HG02571 (cell line): ENCODE measurements around the gene NRP1.
"Not testable (repeated sequence)": the region's sequence is repeated elsewhere in the genome, so short reads cannot be mapped to it uniquely, and the experiment has no call there.

Experiments
- ATAC-seq: cut with Tn5 transposase; IDR thresholded peaks from one replicate; pipeline ENCODE4 v1.9.1; 2021; ENCODE audit warnings: mild to moderate bottlenecking, moderate library complexity; ENCODE audit not compliant: unreplicated experiment

NRP1 gene

DNA sequence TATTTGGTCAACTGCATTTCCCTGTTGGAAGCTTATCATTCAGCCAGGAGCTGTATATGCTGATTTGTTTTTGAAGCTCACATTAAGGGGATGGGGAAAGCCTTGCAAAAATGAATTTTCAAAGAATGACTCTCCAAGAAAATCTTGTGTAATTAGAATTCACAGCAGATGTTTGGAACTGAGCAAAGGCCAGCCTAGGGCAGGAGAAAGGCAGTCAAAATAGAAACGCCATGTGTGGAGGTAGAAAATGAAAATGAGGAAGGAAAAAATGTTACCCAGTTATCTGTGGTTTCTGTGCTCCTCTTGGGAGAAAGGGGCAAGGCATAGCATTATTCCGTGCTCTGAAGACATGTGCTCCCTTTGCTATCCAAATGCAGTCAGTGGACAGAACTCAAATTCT, 93.5 kb downstream of the NRP1 start:
- ATAC-seq, result no peak

DNA sequence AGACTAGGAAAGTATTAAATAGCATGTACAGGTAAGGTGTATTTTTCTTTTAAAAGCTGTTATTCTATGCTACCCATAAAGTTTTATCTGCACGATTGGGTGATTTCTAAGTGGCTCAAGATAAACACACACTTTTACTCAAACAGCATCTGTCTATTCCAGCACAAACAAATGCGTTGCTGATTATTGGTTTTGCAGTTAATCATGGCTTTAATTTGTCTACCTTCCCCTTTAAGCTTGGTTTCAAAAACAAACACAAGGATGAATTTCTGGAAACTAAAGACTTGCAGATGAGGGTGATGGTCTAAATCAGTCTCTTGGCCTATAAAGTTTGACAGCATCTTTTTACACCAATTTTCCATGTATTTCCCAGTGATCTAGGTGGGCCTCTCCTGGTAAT, 94.2 kb downstream of the NRP1 start:
- no peak for ATAC-seq

DNA sequence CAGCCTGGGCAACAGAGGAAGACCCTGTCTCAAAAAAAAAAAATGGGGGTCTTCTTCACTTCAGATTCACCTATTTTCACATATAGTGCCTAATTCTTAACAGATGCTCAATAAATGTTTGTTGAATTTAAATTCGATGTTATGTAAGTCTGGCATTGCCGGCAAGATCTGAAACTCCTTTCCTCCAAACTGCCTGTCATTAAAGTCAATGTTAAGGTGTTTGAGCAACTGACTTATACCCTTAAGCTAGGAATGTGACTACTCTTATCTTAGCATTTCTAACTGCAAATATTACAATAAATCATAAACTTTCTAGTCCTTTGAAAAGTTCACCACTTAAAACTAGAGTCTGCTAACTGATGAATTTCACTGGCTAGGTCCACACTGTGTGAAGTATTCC, 95.2 kb downstream of the NRP1 start:
- ATAC-seq, result no peak

DNA sequence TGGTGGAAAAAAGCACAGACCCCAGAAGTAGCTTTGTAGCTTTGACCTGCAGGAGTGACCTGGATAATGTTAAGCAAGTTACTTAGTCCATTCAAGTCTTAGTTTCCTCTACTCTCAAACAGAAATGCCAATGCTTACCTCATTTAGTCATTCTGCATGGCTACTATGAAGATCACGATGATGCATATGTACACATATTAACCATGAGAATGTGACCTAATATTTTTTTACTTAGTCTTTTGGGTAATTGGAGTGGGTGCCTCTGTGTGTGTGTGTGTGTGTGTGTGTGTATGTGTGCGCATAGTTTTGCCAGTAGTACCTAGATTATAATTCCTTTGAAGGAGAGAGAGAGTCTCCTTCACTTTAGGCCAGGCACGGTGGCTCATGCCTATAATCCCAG, 95.8 kb downstream of the NRP1 start:
- no peak for ATAC-seq

DNA sequence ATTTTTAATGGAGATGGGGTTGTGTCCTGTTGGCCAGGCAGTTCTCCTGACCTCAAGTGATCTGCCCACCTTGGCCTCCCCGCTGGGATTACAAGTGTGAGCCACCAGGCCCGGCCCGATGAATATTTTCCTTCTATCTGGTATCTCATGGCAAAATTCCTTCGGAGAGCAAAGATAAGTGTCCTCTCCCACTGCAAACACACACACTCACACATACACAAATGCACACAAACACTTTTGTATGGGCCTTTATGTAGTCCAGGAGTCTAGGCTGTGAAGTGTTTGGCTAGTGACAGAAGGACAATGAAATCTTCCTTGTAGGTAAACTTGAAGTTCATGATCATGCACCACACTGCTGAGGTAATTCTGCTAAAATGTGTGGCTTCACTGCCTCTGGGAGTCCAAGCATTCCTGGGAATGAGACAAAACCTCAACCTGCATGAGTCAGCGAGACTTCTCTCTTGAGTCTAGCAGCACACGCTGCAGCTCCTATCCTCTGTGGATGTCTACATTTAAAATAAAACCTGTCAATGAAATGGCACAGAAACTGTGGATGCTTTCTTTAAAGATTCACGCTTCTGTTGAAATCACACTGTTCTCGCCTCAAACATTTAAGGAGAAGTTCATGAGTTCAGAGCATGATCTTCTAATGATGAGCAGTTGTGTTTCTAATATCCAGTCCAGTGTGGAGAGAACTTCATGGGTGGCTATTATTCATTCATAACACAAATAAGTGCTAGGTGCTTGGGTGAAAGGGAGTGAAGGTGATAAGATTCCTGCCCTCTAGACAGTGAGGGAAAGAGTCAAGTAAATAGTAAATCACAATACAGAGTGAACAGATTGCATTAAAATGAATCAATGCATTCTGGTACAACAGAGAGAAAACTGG, 96.5 kb downstream of the NRP1 start:
- no peak for ATAC-seq

DNA sequence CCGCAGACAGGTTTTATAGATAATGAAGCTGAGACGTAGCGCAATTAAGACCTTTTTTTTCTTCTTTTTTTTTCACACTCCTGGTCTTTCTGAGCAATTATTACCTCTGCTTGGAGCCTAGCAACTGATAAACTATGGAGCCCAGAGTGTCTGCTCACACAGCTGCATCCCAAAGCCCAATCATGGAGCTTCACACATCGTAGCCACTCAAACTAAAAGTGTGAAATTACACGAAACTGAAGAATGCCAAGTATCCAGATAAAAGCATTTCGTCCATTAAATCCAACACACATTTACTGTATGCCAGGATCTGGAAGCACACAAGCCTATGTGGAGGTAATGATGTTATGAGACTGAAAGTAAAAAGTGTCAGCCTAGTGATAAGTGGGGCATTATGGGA, 97.6 kb downstream of the NRP1 start:
- no peak for ATAC-seq

DNA sequence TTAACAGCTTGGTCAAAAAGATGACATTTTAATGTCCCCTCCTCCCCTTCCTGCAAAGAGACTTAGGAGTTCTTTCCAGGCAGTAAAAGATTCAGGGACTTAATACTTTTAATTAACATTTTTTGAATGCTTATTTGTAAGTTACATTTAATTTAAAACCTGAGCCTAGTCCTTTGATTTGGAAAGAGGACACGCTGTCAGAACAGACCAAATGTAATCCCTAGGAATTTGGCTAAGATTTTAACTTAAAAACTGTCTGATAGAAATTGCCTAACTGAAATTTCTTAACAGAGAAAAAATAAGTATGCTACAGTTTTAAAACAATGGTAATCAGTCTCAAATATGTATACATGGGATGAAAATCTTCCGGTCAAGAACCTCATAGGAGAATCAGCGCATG, 98.5 kb downstream of the NRP1 start:
- no peak for ATAC-seq

DNA sequence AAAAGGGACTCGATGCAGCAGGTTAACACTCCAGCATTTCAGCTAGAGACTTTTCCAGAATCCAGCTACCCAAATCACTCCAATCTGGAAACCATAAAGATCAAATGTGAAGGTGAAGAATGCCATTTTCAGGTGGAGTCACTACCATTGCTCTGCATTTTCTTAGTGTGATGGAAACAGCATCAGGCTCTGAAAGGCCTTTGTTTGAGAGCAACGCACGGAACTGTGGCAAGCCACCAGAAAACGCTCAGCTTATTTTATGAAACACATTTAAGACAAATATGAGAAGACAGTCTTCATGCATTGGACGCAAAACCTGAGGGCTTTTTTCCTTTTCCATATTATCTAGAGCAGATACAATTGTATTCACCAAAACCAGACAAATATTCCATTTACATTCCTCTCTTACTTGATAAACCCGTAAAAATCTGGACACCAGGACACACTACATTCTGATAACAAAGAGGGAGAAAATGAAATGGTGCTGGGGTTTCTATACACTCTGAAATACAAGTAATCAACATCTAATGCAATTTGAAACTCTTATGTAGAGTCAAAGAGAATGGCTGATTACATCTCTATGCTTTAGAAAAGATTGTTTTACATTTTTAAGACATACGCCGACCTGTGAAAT, 99.1 kb downstream of the NRP1 start:
- ATAC-seq, result no peak

DNA sequence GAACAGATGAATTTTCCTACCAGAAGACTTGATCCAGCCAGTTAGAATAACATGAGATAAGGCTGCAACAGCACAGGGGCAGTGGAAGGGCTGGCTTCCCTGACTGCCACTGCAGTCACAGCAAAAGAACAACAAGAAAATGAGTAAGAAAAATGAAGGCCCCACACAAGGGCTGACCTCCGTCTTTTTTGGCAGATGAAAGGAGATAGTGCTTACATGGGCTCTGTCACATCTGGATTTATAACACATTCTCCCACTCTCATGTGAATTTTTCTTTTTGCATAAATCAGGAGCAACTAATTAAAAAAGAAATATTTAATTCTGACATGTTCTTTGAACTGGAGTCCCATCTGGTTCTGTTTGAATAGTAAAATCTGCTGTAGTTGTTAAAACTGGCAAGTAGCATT, 99.6 kb downstream of the NRP1 start:
- no peak for ATAC-seq

DNA sequence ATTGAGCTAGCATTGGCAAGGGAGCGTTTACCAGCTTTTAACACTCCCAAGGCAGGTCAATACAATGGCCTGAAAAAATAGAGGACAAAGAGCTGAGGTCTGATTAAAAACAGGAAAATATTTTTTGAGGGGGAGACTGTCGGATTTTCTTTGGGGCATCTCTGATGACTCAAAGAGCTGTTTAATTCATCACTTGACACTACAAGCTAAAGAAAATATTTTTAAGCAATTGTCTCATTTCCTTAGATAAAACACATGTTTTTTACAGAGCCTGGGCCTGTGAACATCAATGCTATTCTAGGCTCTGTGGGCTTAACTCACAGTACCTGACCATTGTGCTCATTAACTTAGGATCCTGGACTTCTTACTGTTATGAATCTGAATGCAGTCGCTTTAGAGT, 100.8 kb downstream of the NRP1 start:
- no peak for ATAC-seq

DNA sequence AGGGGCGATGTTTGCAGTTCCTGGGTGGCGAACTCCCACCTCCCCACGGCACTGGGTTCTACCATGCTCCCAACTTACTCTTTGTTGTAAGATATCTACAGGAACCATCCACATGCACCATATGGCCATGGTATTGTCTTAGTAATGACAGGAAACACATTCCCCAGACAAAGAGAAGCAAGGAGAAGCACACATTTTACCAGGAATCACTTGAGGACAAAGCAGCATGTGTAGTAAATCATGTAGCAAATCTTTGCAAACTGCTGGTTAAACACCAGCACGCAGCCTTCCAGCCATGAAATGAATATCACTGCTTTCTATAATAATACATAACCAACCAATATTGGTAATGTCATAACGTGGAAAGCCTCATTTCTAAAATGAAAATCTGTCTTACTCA, 101.2 kb downstream of the NRP1 start:
- no peak for ATAC-seq

DNA sequence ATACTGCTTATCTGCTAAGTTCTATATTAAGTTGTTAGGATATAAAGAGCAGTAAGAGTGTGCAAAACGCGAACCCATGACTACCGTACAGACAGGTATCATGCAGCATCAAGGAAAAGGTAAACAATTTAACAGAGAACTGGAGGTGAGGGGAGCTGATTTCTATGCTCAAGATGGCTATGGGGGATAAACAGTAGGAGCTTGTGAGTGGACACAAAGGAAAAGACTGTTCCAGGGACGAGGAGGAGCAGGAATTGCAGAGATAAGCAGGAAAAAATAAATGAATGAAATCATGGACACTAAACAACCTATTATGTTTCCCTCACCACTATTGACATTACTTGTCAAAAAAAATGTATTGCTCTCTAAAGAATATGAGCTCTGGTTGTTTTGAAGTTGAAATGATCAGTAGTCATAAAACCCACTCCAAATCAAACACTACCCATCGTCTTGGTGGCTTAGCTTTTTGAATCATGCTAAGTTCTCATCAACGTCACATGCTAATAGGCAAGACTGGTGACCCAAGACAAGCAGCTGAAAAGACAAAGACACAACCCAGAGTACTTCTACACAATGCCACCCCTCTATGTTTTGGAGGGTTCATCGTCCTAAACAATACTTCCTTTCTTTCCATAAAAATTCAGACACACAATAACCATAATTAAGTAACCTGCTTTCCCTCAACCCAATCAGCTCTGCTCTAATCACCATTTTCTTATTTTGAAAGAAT, 102.7 kb downstream of the NRP1 start:
- no peak for ATAC-seq

DNA sequence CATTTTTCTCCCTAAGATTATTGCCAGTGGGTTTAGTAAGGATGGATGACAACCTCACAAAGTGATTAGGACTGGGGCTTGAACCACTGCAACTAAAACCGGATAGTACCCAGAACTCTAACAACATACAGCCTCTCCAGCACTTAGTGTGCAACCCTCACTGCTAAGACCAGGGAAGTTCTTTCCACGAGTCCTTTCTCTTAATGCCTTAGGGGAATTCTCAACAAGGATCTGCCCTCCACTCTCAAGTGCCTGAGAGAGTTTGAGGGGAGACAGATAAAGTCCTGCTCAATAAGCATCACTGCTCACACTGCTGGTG, 104.6 kb downstream of the NRP1 start:
- ATAC-seq, result no peak

DNA sequence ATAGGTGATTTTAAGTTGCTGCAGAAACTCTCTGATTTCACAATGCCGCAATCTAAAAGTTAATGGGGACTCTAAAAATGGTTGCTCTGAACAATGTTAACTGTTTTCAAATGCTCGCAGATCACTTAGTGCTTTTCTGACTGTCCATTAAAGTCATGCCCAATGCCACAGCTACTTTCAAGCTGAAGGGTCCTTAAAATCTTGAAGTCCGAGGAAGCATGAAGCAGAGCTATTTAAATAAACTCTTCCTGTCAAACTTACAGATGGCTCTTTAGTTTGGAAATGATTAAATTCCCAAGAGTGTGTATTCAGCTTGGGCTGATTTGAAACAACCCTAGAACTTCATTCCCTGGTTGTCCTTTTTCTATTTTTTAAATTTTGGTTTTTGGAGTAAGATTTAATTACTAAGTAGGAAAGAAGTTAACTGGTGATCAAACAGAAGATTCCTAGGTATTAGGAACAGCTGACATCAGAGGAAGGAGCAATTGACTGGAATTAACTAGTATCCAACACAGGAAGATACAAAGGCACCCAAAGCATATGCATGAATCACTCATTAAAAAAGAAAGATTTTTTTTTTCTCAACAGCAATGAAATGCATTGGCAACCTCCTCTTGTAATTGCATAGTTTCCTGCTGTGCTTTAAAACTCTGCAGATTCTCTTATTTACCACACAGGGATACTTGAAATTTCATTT, 105.1 kb downstream of the NRP1 start:
- no peak for ATAC-seq

DNA sequence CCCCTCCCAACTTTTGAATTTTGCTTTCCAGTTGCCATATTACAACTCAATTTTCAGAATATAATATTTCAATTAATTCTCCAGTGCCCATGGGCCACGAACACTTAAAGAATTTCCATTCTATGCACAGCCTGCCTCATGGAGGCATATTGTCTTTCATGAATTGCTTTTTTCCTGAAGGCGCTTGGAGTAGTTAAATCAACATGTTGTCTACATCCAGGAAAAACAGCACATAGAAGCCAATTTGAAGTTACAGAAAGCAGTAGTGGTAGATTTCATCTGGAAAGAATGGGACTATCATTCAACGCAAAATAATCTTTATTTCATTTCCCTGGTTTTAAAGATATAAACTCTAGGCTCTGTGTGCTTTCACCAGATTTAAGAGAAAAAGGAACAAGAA, 106.0 kb downstream of the NRP1 start:
- ATAC-seq, result no peak

DNA sequence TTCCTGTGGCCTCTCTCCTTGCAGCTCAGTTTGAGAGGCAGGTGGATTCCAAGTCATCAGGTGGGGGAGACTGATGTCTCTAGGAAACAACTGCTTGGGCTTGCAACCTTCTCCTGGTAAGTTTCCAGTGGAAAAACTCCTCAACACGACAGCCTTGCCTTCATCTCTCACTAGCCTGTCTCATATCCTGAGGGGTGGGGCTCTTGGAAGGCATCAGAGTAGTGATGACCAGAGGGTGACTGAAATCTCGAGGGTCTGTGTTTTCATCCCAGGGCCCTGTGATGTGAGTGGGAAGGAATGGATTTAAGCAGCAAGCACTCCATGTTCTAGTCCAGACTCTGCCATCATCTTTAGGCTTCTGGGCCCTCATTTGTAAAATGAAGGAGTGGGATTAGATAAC, 107.0 kb downstream of the NRP1 start:
- no peak for ATAC-seq

DNA sequence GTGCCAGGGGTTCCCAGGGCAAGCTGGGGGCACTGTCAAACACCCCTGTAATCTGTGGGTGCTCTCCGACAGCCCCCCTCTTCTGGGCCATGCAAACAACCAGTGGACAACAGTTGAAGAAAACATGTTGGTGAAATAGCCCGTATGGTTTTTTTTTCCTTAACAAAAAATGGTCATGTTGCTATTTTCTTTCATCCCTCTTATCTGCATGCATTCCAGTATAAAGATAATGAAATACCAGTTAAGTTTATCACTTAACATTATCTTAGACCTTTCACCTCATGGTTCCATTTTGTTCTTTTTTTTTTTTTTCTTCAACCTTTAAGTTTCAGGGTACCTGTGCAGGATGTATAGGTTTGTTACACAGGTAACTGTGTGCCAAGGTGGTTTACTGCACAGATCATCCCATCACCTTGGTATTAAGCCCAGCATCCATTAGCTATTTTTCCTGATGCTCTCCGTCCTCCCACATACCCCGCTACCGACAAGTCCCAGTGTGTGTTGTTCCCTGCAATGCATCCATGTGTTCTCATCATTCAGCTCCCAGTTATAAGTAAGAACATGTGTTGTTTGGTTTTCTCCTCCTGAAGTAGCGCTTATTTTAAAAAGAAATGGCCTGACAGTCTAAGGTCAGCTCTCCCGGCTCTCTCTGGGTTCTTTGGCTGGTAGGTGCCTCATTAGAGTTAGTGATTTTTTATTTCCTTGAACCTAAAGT, 110.1 kb downstream of the NRP1 start:
- ATAC-seq, result no peak

DNA sequence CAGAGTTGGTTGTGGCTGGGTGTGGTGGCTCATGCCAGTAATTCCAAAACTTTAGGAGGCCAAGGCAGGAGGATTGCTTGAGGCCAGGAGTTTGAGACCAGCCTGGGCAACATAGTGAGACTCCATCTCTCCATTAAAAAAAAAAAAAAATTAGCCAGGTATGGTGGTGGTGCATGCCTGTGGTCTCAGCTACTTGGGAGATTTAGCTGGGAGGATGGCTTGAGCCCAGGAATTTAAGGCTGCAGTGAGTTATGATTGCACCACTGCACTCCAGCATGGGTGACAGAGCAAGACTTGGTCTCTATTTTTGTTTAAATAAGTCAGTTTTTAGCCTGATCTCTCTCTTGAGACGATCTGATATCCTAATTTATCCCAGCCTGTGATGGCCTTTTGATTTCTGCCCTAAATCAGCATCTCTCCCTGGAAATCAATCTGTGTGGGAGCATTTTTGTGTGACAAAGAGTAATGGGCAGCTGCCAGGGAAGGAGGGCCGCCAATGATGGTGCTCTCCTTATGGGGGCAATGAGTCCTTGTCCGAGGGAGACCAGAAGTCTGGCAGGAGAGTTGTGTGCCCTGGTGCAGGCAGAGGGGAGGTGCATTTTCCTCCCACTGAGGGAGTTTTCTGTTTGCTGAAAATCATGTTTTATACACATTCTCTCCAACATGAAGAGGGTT, 111.0 kb downstream of the NRP1 start:
- no peak for ATAC-seq

DNA sequence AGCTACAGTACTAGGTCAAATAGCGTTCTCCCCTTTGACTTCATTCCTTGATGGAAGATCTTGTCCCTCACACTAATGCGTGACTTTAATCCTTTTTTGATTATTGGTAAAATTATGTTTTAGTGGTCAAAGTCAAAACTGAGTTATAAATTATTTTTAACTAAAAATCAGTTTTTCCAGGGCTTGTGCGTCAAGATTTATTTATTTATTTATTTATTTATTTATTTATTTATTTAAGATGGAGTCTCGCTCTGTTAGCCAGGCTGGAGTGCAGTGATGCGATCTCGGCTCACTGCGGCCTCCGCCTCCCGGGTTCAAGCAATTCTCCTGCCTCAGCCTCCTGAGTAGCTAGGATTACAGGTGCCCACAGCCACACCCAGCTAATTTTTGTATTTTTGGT, 112.2 kb downstream of the NRP1 start:
- ATAC-seq, result not testable (repeated sequence)

DNA sequence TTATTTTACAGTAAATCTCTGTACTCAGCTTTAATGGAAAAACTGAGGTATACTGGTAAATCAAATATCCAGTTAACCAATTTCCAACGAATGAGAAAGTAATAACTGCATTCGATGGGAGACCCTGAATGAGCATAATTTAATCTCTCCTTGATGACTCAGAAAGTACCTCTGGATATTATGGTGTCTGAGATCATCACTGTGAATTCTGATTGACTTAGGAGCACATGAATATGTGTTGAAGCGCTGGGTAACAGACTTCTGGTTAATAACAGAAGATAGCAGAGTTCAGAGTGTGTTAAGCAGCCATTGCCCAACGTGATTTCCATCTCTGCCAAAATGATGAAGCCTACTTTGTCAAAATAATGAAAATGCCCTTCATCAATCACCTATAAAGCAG, 116.6 kb downstream of the NRP1 start:
- no peak for ATAC-seq
